ENCODE results near the gene FAM111B. TPM values are rescaled to one million over a fixed set of nuclear protein-coding genes. Genes with fewer than 3 reads are reported as not detected.

The FAM111B gene
- total and polyA plus RNA-seq, 2 of the 8 experiments (the other 6 are each of a cell fraction or from before 2014, with no cell fraction given), result 4.8 to 38.1 TPM

DNA sequence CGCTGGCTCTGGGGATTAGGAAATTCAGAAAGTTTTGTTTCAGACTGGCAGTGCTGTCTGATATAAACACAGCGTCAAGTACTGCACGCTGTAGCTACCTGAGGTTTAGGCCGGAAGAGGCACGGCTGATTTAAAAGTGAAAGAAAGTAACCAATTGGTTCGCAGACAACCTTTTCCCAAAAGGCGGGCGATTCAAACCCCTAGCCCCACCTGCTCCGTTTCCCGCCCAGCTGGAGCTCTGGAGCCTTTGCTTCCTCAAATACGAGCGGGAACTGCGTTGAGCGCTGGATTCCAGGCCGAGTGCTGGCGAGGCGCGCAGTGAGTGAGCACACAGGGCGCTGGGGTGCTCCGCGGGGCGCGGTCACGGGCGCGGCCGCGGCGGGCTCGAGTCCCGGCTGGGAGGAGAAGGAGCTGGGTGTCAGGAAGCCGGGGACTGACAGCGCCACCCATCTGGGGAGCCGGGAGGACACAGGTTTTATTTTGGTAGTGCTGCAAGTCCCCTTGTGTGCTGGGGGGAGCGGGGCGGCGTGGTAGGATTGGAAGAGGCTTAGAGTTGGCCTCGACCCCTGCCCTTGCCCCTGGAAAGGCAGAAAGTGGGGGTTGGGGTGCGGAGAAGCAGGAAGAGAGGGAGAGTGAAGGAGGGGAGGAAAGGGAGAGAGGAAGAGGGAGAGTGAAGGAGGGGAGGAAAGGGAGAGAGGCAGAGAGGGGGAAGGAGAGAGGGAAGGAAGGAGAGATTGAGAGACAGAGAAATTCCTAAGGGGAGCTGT is 37.7 kb downstream of the FAM111B start:
- Histone ChIP-seq H3K36me3 (ENCODE audit: control insufficient read depth in 2 of 4, insufficient read depth in 4 of 4, low read length in 3 of 4) (peaks cover 0 to 10% (median 2%) of the 10 kb centered on the region in 4 experiments; a peak in 6 of 8 replicates), H4K91ac (replicated peaks; ENCODE audit: insufficient read length, low read length) (peak overlapping the region; percentile 14), H3K23ac (ENCODE audit: insufficient read length) (no peak overlapping the region), H2BK12ac (ENCODE audit: low read depth, low read length) (0 out of 2 replicates have a peak overlapping the region, but pooled peaks have one; percentile 42), H3K4ac (replicated peaks; ENCODE audit: insufficient read length, low read depth, low read length) (peak overlapping the region; percentile 80), H3K9ac (replicated peaks in 1 of 4; ENCODE audit: extremely low read depth in 1 of 4, low read depth in 3 of 4, low read length in 3 of 4) (peak overlapping the region; percentile 26 to 79 (median 32); a peak in 6 of 7 replicates), H3K4me3 (ENCODE audit: extremely low read depth in 1 of 4, insufficient read depth in 2 of 4, low read depth in 3 of 4, low read length in 4 of 4) (peak overlapping the region; percentile 37 to 75 (median 48)), H2AK5ac (ENCODE audit: low read depth, low read length) (no peak overlapping the region), H3K27me3 (replicated peaks in 1 of 4; ENCODE audit: control insufficient read depth in 3 of 4, extremely low read depth in 1 of 4, insufficient read depth in 3 of 4, low read length in 3 of 4) (no peaks in the 10 kb centered on the region; a peak in 1 of 7 replicates), H3K9me3 (ENCODE audit: insufficient read depth in 2 of 2, low read depth in 1 of 2, low read length in 1 of 2) (no peaks in the 10 kb centered on the region), H3K14ac (ENCODE audit: insufficient read length) (no peak overlapping the region), H3K56ac (replicated peaks; ENCODE audit: insufficient read length, low read depth, low read length) (no peak overlapping the region), H2BK15ac (ENCODE audit: low read length) (0 out of 2 replicates have a peak overlapping the region, but pooled peaks have one; percentile 32), H4K8ac (ENCODE audit: extremely low read depth, insufficient read depth, low read length) (no peak overlapping the region; the same call in 1 of the 2 replicates), H3K4me2 (ENCODE audit: insufficient read depth in 1 of 2, low read depth in 2 of 2, low read length in 2 of 2) (peak overlapping the region; percentile 54 to 69), H3K4me1 (replicated peaks in 1 of 4; ENCODE audit: control insufficient read depth in 3 of 4, insufficient read depth in 4 of 4, low read length in 3 of 4) (peaks cover 0 to 8% (median 0%) of the 10 kb centered on the region in 4 experiments; a peak in 4 of 7 replicates), H2BK120ac (replicated peaks; ENCODE audit: low read depth, low read length) (no peak overlapping the region), H2AFZ (ENCODE audit: low read length) (no peak overlapping the region), H4K20me1 (replicated peaks in 1 of 2; ENCODE audit: control insufficient read depth in 1 of 2, insufficient read depth in 2 of 2, low read length in 2 of 2) (peaks cover 2 to 3% of the 10 kb centered on the region in 2 experiments), H3K79me2 (ENCODE audit: control insufficient read depth in 1 of 2, insufficient read depth in 2 of 2, low read length in 2 of 2) (peaks cover 0 to 10% of the 10 kb centered on the region in 2 experiments; a peak in 2 of 4 replicates), H4K5ac (ENCODE audit: insufficient read length, low read depth, low read length) (peak overlapping the region; percentile 15), H3K23me2 (ENCODE audit: low read depth, low read length) (peaks cover 6% of the 10 kb centered on the region; the same call in 1 of the 2 replicates), H2BK20ac (ENCODE audit: low read length) (no peak overlapping the region), H3K18ac (ENCODE audit: extremely low read depth, low read length) (no peak overlapping the region), H2BK5ac (ENCODE audit: low read depth, low read length) (peak overlapping the region; percentile 66), H3K79me1 (ENCODE audit: low read depth, low read length) (no peaks in the 10 kb centered on the region), H3K27ac (ENCODE audit: low read depth, low read length) (peak overlapping the region; percentile 20; the same call in 1 of the 2 replicates)
- FAIRE-seq, result peak; percentile 87
- DNase-seq (ENCODE audit: low read depth in 1 of 2, low spot score in 2 of 2), result peak; percentile 70 to 87
- ChIA-PET CTCF (ENCODE audit: partially characterized antibody) (interaction anchor here (0.6 to 6.1 kb wide), 11 partner anchors 9 to 490 kb away, joined by 3 to 65 read pairs (median 4); partner anchors contain the start of gene DTX4), POLR2A (ENCODE audit: partially characterized antibody) (interaction anchor here (0.7 to 2.2 kb wide), 12 partner anchors 13 to 566 kb away, joined by 3 to 15 read pairs (median 4); partner anchors contain the start of genes DTX4, FAM111B and ZFP91)
- WGBS, 2 experiments (ENCODE audit: extremely low coverage in 1 of 2, insufficient coverage in 1 of 2, insufficient read length in 1 of 2, insufficient replicate concordance in 2 of 2, low coverage in 1 of 2, low lambda C conversion rate in 2 of 2, missing lambda C conversion rate in 1 of 2), result 1% methylated on average over 38 of the region's 39 CpGs; no CpG with 5 or more reads in 1 of the 2 experiments
- TF ChIP-seq POU5F1 (IDR thresholded peaks at IDR 0.05; ENCODE audit: low read depth, low read length) (no peak), GABPA (IDR thresholded peaks at IDR 0.05; ENCODE audit: borderline replicate concordance, insufficient read depth, low read length) (no peak), TEAD4 (IDR thresholded peaks at IDR 0.05; ENCODE audit: low read depth, low read length) (peak; percentile 65), ATF2 (IDR thresholded peaks at IDR 0.05; ENCODE audit: low read length) (0 out of 2 replicates have a peak, but pooled peaks have one; percentile 16), TCF12 (IDR thresholded peaks at IDR 0.05; ENCODE audit: low read depth, low read length) (peak; percentile 38; the same call in 1 of the 2 replicates), EGR1 (IDR thresholded peaks at IDR 0.05; ENCODE audit: borderline replicate concordance, low read depth, low read length) (peak; percentile 18; the same call in 1 of the 2 replicates)
- TF ChIP-seq, protein P1, sequence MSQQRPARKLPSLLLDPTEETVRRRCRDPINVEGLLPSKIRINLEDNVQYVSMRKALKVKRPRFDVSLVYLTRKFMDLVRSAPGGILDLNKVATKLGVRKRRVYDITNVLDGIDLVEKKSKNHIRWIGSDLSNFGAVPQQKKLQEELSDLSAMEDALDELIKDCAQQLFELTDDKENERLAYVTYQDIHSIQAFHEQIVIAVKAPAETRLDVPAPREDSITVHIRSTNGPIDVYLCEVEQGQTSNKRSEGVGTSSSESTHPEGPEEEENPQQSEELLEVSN (IDR thresholded peaks at IDR 0.05), result peak; percentile 100
